NT2/D1 (cell line): ENCODE data around the gene P2RX2.

Source experiments
- SUZ12 ChIP-seq: IDR thresholded peaks from 2 replicates; pipeline ENCODE4 v1.6.1; 2011; ENCODE audit not compliant: insufficient read length, insufficient read depth; ENCODE audit errors: extremely low read depth
- YY1 ChIP-seq: IDR thresholded peaks from 2 replicates; pipeline ENCODE4 v1.6.1; 2011; ENCODE audit not compliant: insufficient read length, insufficient read depth
- ZNF274 ChIP-seq: IDR thresholded peaks from 2 replicates; pipeline ENCODE4 v1.6.1; 2011; ENCODE audit warnings: mild to moderate bottlenecking, low read depth, low read length

GRCh38 chr12:132620113-132620898, 1.7 kb downstream of the P2RX2 start:
- TF ChIP-seq ZNF274 = no peak
- TF ChIP-seq YY1 = no peak
- no peak for TF ChIP-seq SUZ12
